Central memory CD4-positive, alpha-beta T cell (primary cell): Measurements from ENCODE around the gene BGN.

ENCODE experiments used
- DNase-seq: peaks from one replicate; pipeline ENCODE4 v3.0.0; 2022

The BGN gene

DNA sequence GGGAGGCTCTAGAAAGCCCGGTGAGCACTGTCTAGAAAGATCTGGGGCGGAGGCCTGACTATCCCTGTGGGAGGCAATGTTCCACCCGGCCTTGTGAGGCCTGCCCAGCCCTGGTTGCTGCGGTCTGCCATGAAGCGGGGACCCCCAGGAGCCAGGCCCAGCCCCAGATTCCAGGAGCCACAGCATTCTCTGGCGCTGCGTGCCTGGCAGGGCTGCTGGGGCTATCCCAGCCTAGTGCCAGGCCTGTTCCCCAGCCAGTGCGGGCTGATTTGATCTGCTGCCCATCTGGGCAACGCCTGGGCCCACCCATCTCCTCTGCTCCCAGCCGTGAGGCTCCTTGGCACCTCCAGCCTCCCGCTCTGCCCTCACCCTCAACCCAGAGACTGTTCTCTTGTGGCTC is 42.3 kb downstream of the BGN start:
- no peak for DNase-seq

DNA sequence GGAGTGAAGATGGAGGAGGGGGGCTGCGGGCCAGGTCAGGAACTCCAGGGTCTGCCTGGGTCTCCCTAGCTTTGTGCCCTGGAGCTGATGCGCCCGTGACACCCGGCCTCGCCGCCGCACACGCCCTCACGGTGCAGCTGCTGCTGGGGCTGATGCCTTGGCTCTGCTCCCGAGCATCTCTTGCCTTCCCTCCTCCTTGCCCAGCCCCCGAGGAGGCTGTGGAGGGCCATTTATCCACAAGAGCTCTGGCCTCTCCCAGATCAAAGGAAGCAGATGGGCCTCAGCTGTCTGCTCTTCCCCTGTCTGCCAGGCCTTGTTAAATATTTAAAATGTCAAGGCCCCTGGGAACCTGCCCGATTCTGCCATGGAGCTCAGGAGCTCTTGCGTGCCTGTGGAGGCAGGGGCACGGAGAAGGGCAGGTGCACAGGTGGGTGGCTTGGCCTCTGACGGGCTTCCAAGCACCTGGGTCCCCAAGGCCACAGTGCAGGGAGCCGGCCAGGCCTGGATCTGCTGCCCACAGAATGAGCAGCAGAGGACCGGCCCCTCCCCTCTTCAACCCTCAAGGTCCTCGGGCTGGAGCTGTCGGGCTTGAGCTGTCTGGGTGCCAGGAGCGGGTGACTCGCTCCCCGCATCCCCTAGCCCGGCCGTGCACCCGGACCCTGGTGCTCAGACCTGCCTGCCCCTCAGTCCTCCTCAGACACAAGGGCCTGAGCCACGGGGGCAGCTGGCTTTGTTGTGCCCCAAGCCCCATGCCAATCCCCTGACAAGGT is 42.9 kb downstream of the BGN start:
- no peak for DNase-seq

DNA sequence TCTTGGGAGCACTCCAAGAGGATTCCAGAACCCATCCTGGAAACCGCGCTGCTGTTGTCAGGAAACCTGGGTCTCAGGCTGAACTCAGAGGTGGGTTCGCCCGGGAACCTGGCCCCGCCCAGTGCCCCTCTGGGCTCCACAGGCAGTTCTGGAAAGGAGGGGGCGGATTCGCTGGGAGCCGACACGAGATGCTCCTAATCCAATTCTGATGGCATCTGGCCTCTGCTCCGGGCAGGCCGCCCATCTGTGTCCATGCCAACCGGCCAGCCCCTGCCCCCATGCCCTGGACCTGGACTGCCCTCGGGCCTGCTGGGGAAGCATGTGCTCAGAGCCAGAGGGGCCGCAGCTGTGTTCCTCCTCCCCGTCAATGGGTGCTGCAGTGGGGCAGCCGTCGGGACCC is 43.6 kb downstream of the BGN start:
- no peak for DNase-seq

DNA sequence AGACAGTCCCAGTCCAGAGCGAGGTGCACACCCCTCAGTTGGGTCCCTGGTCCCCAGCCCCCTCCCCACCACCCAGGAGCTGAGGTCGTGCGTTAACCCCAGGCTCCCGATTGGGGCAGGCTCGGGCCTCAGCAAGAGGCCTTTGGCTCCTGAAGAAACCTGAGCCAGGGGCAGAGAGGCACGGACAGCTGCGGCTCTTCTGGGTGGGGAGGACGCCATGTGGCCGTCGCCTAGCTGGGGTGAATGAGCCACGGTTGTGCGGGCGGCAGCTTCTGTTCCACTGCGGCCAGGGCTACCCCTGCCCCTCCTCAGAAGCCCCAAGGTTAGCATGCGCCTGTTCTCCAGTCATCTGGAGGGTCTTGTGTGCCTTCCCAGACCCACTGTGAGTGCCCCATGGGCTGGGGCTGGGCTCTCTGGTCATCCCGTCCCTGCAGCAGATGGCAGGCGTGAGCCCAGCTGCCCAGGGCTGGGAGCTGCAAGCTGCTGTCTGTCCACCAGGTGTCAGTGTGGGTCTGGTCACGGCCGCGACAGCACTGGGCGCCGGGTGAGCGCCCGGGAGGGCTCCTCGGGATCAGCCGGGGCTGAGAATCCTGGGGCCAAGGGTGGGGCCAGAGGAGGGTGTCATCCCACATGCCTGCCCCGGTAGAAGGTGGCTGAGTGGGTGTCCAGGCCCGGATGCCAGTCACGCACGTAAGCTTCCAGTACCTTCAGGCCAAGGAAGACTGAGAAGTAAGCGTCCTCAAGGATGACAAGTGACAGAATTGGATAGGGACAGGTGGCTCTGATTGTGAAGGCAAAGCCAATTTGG is 44.6 kb downstream of the BGN start:
- peak; percentile 36 for DNase-seq

DNA sequence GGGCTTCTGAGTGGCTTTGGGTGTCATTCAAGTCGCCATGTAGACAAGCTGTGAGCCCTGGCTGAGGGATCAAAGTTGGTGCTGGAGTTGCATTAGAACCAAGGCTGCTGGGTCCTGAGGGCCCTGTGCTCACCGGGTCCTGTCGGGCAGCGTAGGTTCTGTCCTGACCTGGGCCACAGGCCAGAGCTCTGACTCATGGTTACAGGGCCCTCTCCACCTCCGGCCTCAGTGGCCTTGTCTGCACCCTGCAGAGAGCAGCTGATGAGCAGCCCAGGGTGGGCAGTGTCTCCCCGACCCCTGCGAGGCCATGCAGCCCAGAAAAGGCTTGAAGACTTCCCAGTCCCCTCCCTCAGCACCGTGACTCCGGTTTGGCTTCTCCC is 45.2 kb downstream of the BGN start:
- DNase-seq = no peak

DNA sequence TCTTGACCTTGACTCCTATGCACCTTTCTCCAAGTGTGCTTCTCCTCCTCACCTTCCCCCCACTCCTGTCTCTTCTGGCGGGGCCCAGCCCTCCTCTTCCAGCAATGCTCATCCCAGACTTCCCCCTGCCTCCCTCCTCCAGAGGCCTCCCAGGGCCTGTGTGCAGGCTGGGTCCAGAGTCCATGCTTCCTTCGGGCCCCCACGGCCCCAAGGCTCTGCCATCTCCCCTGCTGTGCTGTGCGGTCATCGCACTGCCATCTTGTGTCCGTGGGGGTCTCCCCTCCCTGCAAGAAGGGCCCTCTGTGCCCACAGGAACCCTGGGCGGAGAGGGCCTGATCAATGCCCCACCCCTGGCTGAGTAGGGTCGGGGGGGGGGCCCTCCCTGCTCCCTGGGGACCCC is 49.9 kb downstream of the BGN start:
- no peak for DNase-seq

DNA sequence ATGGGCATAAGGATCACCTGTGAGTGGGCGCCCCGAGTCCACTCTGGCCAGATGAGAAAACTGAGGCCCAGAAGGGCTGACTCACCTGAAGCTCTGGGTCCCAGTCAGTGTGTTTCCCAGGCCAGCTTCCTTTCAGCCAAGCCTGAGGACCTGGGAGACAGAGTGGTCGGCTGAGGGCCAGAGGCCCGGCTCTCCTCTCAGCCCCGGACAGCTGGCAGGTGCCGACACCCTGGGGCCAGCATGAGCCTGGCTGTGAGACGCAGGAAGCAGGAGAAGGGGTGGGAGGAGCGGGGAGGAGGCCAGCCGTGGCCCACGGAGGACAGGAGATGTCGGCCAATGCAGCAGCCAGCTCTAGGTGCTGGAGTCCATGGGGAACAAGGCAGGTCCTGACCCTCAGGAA is 51.6 kb downstream of the BGN start:
- no peak for DNase-seq

DNA sequence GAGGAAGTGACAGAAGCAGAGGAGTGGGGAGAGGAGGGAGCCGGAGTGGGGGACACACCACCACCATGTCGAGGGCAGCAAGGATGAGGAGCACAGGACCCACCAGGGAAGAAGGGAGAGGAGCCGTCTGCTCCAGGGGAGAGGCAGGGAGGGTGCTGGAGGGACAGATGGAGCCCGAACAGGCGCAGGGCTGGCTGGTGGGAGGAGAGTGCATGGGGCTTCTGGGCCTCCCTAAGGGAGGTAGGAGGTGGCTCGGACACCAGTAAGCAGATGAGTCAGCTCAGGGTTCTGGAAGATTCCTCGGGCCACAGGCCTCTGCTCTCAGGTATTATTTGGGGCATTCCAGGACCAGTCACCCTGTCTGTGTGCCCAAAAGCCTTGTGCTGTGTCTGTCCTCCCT is 52.4 kb downstream of the BGN start:
- no peak for DNase-seq

DNA sequence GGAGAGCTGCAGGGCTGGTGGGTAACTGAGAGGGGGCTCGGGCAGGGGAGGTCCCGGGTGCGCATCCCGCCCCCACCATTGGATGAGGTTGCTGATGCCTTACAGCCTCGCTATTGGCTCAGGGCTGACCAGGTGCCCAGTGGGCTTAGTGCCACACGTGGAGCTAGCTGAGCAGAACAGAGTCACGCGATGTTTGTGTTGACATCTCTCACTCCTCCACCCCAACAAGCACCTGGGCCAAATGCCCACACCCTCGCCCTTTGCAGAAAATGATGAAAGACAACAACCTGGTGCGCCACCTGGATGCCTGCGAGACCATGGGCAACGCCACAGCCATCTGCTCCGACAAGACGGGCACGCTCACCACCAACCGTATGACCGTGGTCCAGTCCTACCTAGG is 54.5 kb downstream of the BGN start:
- no peak for DNase-seq

DNA sequence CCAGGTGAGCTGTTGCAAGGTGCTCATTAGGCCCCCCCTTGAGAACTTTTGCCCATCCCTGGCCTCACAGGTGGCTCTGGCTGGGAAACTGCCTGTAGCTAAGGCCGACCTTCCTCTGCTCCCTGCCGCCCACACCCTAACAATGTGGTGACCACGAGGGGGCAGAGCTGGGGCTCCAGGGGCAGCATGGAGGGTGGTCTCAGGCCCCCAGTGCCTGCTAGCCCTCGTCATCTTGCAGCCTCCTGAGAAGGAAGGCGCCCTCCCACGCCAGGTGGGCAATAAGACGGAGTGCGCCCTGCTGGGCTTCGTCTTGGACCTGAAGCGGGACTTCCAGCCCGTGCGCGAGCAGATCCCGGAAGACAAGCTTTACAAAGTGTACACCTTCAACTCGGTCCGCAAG is 55.0 kb downstream of the BGN start:
- no peak for DNase-seq

DNA sequence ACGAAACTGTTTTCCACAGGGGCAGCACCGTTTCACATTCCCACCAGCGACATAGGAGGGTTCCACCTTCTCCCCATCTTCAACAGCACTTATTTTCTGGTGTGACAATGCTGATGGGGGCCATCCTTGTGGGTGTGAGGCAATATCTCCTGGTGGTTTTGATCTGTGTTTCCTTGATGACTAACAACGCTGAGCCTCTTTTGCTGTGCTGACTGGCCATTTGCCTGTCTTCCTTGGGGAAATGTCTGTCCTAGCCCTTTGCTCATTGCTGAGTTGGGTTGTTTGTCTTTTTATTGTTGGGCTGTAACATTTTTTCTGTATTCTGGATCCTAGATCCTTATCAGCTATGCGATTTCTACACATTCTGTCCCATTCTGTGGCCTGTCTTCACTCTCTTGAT is 56.4 kb downstream of the BGN start:
- no peak for DNase-seq

DNA sequence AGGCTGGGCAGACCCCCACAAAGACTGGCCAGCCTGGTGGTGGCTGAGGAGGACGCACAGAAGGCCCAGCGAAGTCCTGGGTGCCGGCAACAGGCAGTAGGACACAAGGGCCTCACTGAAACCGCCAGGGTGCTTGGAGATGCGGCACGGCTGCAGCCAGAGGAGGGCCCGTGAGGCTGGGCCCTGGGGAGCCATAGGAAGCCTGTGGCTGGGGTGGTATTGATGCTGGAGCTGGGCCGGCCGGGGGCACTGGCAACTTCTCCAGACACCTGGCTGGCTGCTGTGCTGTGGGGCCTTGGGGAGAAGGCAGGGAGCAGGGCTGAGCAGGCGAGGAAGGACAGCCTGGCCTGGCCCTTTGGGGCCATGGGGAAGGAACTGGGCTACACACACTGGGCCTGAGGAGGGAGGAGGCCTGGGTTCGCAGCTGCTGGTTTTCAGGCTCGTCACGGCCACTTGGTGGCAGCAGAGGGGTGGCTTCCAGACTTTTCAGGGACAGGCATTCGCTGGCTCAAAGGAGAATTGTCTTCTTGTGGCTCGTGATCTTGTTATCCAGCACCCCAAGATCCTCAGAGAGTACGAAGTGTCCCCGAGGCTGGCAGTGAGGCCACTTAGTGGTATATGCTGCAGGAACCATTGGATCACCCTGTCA is 59.9 kb downstream of the BGN start:
- DNase-seq = peak; percentile 48

DNA sequence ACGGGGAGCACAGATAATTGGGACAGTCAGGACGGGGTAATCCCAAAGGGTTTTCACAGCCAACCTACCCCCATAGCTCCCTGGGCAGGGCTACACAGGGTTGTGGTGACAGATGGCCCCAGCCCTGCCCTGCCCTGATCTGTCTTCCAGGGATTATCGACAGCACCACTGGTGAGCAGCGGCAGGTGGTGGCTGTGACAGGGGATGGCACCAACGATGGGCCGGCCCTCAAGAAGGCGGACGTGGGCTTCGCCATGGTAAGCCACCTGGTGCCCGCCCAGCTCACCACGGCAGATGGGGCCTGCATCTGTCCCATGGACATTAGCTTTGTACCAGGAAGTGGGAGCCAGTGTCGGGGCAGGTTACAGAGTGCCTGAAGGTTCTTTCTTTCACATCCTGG is 62.0 kb downstream of the BGN start:
- DNase-seq = no peak

DNA sequence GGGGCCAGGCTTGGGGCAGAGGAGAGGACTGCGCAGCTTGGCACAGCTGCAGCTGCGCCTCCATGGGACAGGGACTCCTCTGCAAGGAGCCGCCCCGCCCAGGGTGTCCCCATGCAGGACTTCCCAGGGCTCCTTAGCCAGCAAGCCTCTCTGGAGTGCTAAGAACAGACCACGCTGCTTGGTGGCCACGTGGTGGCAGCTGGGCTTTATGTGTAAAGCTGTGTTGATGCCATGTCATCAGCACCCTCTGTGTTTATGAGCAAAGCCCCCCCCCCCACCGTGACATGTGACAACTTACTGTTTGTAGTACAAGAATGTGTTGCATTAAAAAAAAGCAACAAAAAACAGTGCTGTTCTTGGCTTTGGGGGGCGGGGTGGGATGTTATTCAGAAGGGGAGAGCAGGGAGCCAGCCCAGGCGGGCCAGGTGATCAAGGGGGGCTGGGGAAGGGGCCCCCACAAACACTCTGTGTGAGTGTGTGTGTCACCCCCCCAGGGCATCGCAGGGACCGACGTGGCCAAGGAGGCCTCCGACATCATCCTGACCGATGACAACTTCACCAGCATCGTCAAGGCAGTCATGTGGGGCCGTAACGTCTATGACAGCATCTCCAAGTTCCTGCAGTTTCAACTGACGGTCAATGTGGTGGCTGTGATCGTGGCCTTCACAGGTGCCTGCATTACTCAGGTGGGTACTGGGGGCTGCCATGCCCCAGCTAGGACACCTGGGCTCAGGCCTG is 63.0 kb downstream of the BGN start:
- no peak for DNase-seq
